Left colon (tissue), 2 donors: ENCODE data around the gene PEAK1. TPM values are rescaled to one million over a fixed set of nuclear protein-coding genes. Genes with fewer than 3 reads are reported as not detected.

Source experiments
- ATAC-seq: fragments of 200-7000 bp; cut with Tn5 transposase; one replicate; pipeline ENCODE4 v1.9.1; 2020; ENCODE audit warnings: mild to moderate bottlenecking, moderate library complexity
- DNase-seq, 2 donors: peaks; one replicate each; pipeline ENCODE4 v3.0.0-alpha.2; 2020
- intact Hi-C, 2 donors: fragments of 100-400 bp; cut with DNase I in 1 of 2; cut with micrococcal nuclease in 1 of 2; formaldehyde crosslinking; loops; one replicate each; pipeline versions ENCODE4 v1.11.2 to v1.14.0; 2022; cut with DNase I, micrococcal nuclease
- total RNA-seq, 2 donors: library from RNA; stranded (reverse); fragmentation: NEBNext Ultra II Directional; extraction: Animal tissue kit (Norgen Biotek cat#: 25700); gene quantifications; one replicate each; pipeline ENCODE4 v1.2.1, GENCODE V29; 2021
- donor health status: DM: no; HTN: no; CAD: no.
- donor health status: DM: yes; HTN: yes; CAD: no.

Gene PEAK1
- total RNA-seq, 2 donors from 2014 or later, result 57.0 to 57.5 TPM

- peak; percentile 77 for ATAC-seq
These were observed 43.1 kb downstream of the PEAK1 start for GRCh38 chr15:77376770-77377169.

GRCh38 chr15:77375133-77375532 is 44.8 kb downstream of the PEAK1 start:
- intact Hi-C loops, result no loop called here
- ATAC-seq (no peak), DNase-seq (no peak)

More at GRCh38 chr15:77376770-77377169, 43.1 kb downstream of the PEAK1 start:
- intact Hi-C loops, result no loop called here
- no peak for DNase-seq

- ATAC-seq (no peak), DNase-seq (no peak)
- intact Hi-C loops, result no loop called here
These were observed 46.5 kb downstream of the PEAK1 start for GRCh38 chr15:77373441-77373840.

GRCh38 chr15:77371850-77372563 is 47.9 kb downstream of the PEAK1 start:
- DNase-seq (no peak), ATAC-seq (no peak)
- intact Hi-C loops, result no loop called here

- DNase-seq (no peak), ATAC-seq (no peak)
- intact Hi-C loops, result no loop called here
These were observed 49.3 kb downstream of the PEAK1 start for GRCh38 chr15:77370580-77370979.

- no peak for ATAC-seq
- no peak for DNase-seq
- intact Hi-C loops, result no loop called here
These were observed 50.7 kb downstream of the PEAK1 start for GRCh38 chr15:77369168-77369567.

GRCh38 chr15:77367631-77368030 is 52.3 kb downstream of the PEAK1 start:
- no peak for DNase-seq
- no peak for ATAC-seq
- intact Hi-C loops, result no loop called here

- ATAC-seq (no peak), DNase-seq (no peak)
- intact Hi-C loops, result no loop called here
These were observed 58.4 kb downstream of the PEAK1 start for GRCh38 chr15:77361456-77361855.

- no peak for DNase-seq
- intact Hi-C loops, result no loop called here
- ATAC-seq, result peak; percentile 93
These were observed 61.2 kb downstream of the PEAK1 start for GRCh38 chr15:77358545-77359240.

- intact Hi-C loops, result no loop called here
- DNase-seq, result no peak
- ATAC-seq, result no peak
These were observed 63.6 kb downstream of the PEAK1 start for GRCh38 chr15:77356305-77356704.

GRCh38 chr15:77355321-77355720 is 64.6 kb downstream of the PEAK1 start:
- intact Hi-C loops, result no loop called here
- no peak for DNase-seq
- no peak for ATAC-seq

- DNase-seq (no peak), ATAC-seq (peak; percentile 56)
- intact Hi-C loops, result no loop called here
These were observed 65.8 kb downstream of the PEAK1 start for GRCh38 chr15:77354063-77354462.

GRCh38 chr15:77352887-77353286 is 67.0 kb downstream of the PEAK1 start:
- ATAC-seq (no peak), DNase-seq (no peak)
- intact Hi-C loops, result no loop called here

GRCh38 chr15:77350792-77351191 is 69.1 kb downstream of the PEAK1 start:
- ATAC-seq, result no peak
- intact Hi-C loops, result no loop called here
- no peak for DNase-seq

GRCh38 chr15:77349666-77350065 is 70.2 kb downstream of the PEAK1 start:
- ATAC-seq (no peak), DNase-seq (no peak)
- intact Hi-C loops, result no loop called here

GRCh38 chr15:77348511-77348910 is 71.4 kb downstream of the PEAK1 start:
- DNase-seq, result no peak
- intact Hi-C loops, result no loop called here
- ATAC-seq, result no peak

- ATAC-seq (no peak), DNase-seq (no peak)
- intact Hi-C loops, result no loop called here
These were observed 72.7 kb downstream of the PEAK1 start for GRCh38 chr15:77347197-77347596.

- DNase-seq (no peak), ATAC-seq (no peak)
- intact Hi-C loops, result no loop called here
These were observed 73.5 kb downstream of the PEAK1 start for GRCh38 chr15:77346245-77347036.

GRCh38 chr15:77342807-77343206 is 77.1 kb downstream of the PEAK1 start:
- intact Hi-C loops, result no loop called here
- no peak for ATAC-seq
- DNase-seq, result no peak

GRCh38 chr15:77340245-77340644 is 79.7 kb downstream of the PEAK1 start:
- no peak for ATAC-seq
- DNase-seq, result no peak
- intact Hi-C loops, result no loop called here
